ENCODE measurements around the gene TSHZ2. TPM values are rescaled to one million over a fixed set of nuclear protein-coding genes. Genes with fewer than 3 reads are reported as not detected.

TSHZ2 gene
- total RNA-seq, 1 donor from 2014 or later, result 0.06 TPM

DNA sequence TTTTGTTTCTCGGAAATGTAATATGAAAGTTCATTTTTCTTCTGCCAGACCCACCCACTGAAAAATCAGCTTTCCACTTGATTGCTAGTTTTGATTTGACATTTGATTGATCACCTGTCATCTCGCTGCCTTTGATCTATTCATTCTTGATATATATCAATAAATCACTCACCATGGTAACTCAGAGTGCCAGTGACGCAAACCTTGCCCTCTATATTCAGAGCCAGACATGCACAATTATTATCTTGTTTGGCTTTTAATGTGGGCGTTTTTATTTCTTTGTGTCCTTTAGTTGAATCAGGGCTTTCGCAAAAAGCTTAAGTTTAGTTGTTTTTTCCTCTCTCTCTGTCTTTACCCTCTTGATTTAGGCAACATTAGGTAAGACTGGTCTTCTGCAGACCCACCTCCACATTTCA lies 2.0 kb downstream of the TSHZ2 start:
- TF ChIP-seq, protein P1, sequence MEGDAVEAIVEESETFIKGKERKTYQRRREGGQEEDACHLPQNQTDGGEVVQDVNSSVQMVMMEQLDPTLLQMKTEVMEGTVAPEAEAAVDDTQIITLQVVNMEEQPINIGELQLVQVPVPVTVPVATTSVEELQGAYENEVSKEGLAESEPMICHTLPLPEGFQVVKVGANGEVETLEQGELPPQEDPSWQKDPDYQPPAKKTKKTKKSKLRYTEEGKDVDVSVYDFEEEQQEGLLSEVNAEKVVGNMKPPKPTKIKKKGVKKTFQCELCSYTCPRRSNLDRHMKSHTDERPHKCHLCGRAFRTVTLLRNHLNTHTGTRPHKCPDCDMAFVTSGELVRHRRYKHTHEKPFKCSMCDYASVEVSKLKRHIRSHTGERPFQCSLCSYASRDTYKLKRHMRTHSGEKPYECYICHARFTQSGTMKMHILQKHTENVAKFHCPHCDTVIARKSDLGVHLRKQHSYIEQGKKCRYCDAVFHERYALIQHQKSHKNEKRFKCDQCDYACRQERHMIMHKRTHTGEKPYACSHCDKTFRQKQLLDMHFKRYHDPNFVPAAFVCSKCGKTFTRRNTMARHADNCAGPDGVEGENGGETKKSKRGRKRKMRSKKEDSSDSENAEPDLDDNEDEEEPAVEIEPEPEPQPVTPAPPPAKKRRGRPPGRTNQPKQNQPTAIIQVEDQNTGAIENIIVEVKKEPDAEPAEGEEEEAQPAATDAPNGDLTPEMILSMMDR (conservative IDR thresholded peaks at IDR 0.05; ENCODE audit: low read depth, low read length), result no peak
- no peak overlapping the region for H3K4me3 ChIP-seq (ENCODE audit: low read depth, low read length)
- DNase-seq (ENCODE audit: low read depth), result no peak

DNA sequence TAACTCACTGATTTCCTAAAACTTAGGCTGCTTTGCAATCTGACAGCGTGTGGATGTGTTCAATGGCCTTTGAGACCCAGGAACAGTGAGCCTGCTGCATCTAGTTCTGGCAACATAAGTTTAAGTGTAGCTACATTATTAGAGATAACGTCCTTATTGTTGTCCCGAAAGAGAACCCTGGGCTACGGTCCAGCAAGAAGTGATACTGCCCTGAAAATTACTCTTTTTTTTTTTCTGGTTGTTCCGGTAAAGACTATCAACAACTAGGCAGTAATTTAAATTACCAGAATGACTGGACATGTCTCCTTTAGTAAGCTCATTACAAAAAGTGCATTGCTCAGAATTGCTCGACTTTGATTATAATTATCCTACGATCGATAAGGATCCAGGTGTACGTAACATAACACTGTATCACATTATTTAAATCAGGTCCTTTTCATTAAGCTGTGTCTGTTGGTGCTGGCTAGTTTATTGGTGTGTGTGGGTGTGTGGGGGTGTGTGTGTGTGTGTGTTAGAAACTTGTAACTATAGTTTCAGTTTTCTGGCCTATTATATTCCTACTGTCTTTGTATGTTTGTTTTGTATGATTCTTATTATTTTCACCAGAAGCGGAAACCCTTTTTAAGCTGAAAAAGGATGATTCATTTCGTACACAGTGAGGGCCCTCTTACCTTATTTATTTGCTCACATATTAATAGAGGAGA lies 3.0 kb downstream of the TSHZ2 start:
- no peak for DNase-seq (ENCODE audit: low read depth)
- TF ChIP-seq, protein P1 (conservative IDR thresholded peaks at IDR 0.05; ENCODE audit: low read depth, low read length), result no peak
- no peak overlapping the region for H3K4me3 ChIP-seq (ENCODE audit: low read depth, low read length)

DNA sequence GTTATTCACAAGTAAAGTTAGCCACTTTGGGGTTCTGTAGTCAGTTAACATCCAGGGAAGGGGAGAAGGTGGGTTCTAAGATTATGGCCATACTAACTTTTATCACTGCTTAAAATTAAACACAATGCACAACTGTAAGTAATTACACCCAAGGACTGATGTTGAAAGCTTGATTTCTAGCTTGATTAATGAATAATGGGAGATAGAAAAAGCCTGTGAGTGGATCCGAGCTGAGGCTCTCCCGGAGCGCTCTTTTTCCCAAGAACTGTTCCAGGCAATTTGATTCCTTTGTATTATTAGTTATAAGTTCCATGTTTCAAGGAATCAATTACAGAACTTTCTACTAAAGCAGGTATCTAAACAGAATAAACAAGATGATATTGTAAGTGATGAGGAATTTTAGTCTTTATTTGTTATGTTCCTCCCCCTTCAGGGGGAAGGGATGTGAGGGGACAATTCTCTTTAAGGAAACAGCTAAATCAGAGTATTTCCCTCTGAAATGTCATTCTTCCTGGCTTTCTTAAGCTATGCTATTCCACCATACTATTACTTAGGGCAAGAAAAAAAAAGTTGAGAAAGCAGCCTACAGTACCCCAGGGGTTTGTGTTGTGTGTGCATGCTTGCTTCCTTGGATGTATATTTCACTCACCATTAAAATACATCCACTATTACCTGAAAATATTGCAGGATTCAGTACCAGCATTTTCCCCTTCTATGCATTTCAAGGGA lies 3.8 kb downstream of the TSHZ2 start:
- TF ChIP-seq, protein P1 (conservative IDR thresholded peaks at IDR 0.05; ENCODE audit: low read depth, low read length), result no peak
- no peak for DNase-seq (ENCODE audit: low read depth)
- no peak overlapping the region for H3K4me3 ChIP-seq (ENCODE audit: low read depth, low read length)

DNA sequence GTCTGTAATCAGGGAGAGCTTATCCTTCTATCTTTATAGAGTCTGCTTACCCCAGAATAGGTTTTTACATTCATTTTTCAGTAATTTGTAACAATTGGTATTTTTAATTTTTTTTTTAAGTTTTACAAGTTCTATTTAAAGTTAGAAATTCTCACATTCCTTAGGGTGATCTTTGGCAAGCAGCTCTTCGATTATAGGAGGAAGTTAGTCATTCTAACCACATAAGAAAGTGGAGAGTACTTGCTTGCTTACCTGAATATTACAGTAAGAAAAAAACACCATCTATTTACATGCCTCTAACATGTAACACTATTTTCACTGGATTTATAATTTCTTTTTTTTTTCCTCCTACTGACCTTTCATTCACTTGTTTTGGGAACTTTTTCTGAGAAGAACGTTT lies 6.7 kb downstream of the TSHZ2 start:
- DNase-seq (ENCODE audit: low read depth), result no peak
- H3K4me3 ChIP-seq (ENCODE audit: low read depth, low read length), result no peak overlapping the region
- TF ChIP-seq, protein P1 (conservative IDR thresholded peaks at IDR 0.05; ENCODE audit: low read depth, low read length), result no peak

DNA sequence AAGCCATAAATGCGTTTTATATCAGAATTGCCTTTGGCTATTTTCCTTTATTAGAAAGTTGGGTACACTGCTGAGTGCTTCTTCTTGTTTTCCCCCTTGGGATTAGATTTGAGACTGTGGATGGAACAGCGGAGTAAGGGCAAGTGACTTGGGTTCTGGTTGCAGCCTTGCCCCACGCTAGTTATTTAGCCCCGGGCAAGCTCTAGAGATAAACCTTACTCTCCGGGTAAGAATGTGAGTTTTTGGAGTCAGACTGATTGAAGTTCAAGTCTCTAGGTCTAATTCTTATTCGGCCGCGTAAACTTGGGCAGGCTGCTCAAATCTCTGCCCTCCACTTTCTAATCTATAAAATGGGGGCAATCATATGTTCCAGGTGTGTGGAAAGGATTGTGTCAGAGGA lies 8.9 kb downstream of the TSHZ2 start:
- DNase-seq (ENCODE audit: low read depth), result no peak
- no peak overlapping the region for H3K4me3 ChIP-seq (ENCODE audit: low read depth, low read length)
- TF ChIP-seq, protein P1 (conservative IDR thresholded peaks at IDR 0.05; ENCODE audit: low read depth, low read length), result no peak

DNA sequence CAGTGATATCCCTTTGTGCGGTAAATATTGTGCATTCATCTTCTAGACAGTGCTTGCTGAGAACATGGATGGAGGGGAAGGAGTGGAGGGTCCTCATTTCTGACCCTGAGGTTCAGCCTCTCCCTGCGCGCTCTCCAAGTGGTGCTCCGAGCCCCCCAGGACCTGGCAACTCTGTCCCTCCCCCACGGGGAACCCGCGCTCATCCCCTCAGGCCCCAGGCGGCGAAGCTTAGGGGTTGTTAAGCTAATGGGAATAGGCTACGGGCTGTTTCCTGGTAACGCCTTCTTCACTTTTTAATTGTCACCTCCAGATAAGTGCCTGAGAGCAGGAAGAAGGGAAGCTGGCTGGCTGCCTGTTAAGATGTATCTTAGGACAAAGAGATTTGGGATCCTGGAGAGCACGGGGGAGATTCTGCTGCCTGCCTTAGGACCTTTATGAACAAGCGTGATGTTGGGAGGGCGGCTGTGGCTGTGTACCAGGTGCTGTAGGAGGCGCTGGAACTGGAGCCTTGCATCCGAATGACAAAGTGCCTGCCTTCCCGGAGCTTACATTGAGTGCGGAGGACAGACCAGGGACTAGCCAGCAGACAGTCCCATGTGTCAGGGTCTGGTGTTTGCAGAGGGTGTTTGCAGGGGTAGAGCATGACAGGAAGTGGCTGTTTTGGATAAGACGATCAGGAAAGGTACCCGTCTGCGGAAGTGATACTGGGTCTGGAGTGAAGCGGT lies 11.7 kb downstream of the TSHZ2 start:
- TF ChIP-seq, protein P1 (conservative IDR thresholded peaks at IDR 0.05; ENCODE audit: low read depth, low read length), result no peak
- DNase-seq (ENCODE audit: low read depth), result no peak
- no peak overlapping the region for H3K4me3 ChIP-seq (ENCODE audit: low read depth, low read length)
